Fibroblast of mammary gland (primary cell): ENCODE results near the gene DIP2A.
"Not testable (repeated sequence)": the region's sequence is repeated elsewhere in the genome, so short reads cannot be mapped to it uniquely, and the experiment has no call there.

Experiments
- DNase-seq: peaks from one replicate; pipeline ENCODE4 v3.0.0-alpha.2; 2010; ENCODE audit warnings: low read depth
- H3K4me3 ChIP-seq: 2 replicates; pipeline ENCODE4 v1.5.1; 2011; ENCODE audit warnings: low read depth, mild to moderate bottlenecking, low read length, moderate library complexity; ENCODE audit not compliant: control insufficient read depth
- CTCF ChIP-seq: conservative IDR thresholded peaks from 2 replicates; pipeline ENCODE4 v1.5.1; 2011; ENCODE audit warnings: low read depth, low read length, inconsistent platforms; ENCODE audit not compliant: control insufficient read depth, insufficient read depth

The DIP2A gene

GRCh38 chr21:46457801-46458314, 833 bp upstream of the DIP2A start:
- H3K4me3 ChIP-seq = peak overlapping the region; percentile 75
- TF ChIP-seq CTCF = no peak
- peak; percentile 54 for DNase-seq

GRCh38 chr21:46459024-46459355, 299 bp downstream of the DIP2A start:
- TF ChIP-seq CTCF = no peak
- peak overlapping the region; percentile 74 for H3K4me3 ChIP-seq
- DNase-seq = no peak

DNA sequence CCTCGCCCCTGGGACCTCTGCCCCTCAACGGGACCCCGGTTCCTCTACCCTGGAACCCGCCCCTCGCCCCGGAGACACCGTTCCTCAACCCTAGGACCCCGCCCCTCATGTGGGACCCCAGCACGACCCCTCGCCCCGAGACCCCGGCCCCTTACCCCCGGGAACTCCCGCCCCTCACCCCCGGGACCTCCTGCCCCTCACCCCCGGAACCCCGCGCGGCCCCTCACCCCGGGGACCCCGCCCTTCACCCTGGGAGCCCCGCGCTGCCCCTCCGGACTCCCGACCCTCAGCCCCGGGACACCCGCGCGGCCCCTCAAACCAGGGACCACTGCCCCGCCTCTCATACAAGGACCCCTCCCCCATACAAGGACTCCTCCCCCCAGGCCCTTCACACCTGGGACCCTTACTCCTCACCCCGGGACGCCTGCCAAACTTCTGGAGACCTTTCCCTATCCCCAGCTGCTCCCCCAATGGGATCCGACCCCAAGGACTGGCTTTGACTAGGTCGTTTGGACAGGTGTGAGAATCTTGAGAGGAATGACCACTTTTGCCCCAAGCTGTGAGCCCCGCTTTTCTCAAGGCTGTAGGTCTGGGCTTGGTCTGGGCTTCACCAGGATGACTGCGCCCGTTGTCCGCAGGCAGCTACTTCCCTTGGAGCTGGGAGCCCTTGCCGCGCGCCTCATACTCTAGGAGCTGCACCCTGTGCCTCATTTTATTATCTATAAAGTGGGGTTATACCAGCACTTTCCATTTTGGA, 843 bp downstream of the DIP2A start:
- TF ChIP-seq CTCF = no peak
- DNase-seq = peak; percentile 44
- H3K4me3 ChIP-seq = peak overlapping the region; percentile 74

DNA sequence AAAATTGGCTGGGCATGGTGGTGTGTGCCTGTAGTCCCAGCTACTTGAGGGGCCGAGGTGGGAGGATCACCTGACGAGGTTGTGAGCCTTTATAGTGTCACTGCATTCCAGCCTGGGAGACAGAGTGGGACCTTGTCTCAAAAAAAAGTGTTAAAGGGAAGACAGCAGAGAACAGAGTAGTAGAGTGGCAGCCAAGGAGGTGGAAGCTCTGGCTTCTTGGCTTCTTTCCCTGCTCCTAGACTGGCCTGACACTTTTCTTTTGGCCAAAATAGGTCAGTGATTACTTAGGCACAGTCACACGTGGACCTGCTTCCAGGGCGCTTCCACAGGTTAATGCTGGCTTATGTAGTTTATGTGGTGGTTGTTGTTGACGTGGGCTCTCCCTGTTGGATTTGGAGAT, 3.2 kb downstream of the DIP2A start:
- no peak for DNase-seq
- no peak for TF ChIP-seq CTCF
- no peak overlapping the region for H3K4me3 ChIP-seq

DNA sequence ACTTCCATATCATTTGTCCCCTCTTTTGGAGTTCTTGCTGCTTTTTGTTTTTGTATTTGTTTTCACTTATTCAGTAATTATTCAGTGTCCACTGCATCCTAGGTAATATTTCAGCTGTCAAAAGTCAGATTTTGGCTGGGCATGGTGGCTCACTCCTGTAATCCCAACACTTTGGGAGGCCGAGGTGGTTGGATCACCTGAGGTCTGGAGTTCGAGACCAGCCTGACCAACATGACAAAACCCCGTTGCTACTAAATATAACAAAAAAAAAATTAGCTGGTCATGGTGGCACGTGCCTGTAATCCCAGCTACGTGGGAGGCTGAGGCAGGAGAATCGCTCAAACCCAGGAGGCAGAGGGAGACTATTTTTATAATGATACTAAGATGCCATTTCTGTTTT, 6.5 kb downstream of the DIP2A start:
- not testable (repeated sequence) for H3K4me3 ChIP-seq, DNase-seq

GRCh38 chr21:46465651-46466050, 7.0 kb downstream of the DIP2A start:
- DNase-seq = no peak

GRCh38 chr21:46468108-46468774, 9.6 kb downstream of the DIP2A start:
- TF ChIP-seq CTCF = no peak
- no peak overlapping the region for H3K4me3 ChIP-seq
- no peak for DNase-seq

More at GRCh38 chr21:46465651-46466050, 7.0 kb downstream of the DIP2A start:
- no peak overlapping the region for H3K4me3 ChIP-seq
- TF ChIP-seq CTCF = no peak
